Mesenteric fat pad (tissue), 1 donor: ENCODE data around the gene GRPR. TPM values are rescaled to one million over a fixed set of nuclear protein-coding genes. Genes with fewer than 3 reads are reported as not detected.

Experiments
- DNase-seq: peaks from one replicate; pipeline ENCODE4 v3.0.0-alpha.2; 2020; ENCODE audit warnings: low spot score
- long read RNA-seq: library from polyadenylated mRNA; unstranded; transcript quantifications from one replicate; pipeline ENCODE4 v2.0.0, GENCODE V29; 2020
- total RNA-seq: library from RNA; stranded (reverse); fragmentation: NEBNext Ultra II Directional; extraction: Animal tissue kit (Norgen Biotek cat#: 25700); gene quantifications from one replicate; pipeline ENCODE4 v1.2.1, GENCODE V29; 2021
- donor health status: DM: yes; HTN: yes; CAD: no.

The GRPR gene
- total RNA-seq = not detected
- long read RNA-seq = 0 reads

- DNase-seq = no peak
Measured at GRCh38 chrX:16123222-16123786, at the start of gene GRPR. TSS of gene GRPR (plus strand) at chrX:16123565. CDS start at chrX:16123954, 389 bp downstream.

GRCh38 chrX:16075087-16075486 lies 48.3 kb upstream of the GRPR start:
- no peak for DNase-seq

- no peak for DNase-seq
Measured at GRCh38 chrX:16076834-16077233, 46.5 kb upstream of the GRPR start.

- DNase-seq = no peak
Measured at GRCh38 chrX:16077811-16078210, 45.6 kb upstream of the GRPR start.

GRCh38 chrX:16081357-16081756 lies 42.0 kb upstream of the GRPR start:
- no peak for DNase-seq

GRCh38 chrX:16082470-16083085 lies 40.8 kb upstream of the GRPR start:
- DNase-seq = no peak

- DNase-seq = no peak
Measured at GRCh38 chrX:16087076-16087475, 36.3 kb upstream of the GRPR start.

GRCh38 chrX:16089086-16089485 lies 34.3 kb upstream of the GRPR start:
- DNase-seq = no peak

- DNase-seq = no peak
Measured at GRCh38 chrX:16096141-16096540, 27.2 kb upstream of the GRPR start.

GRCh38 chrX:16100673-16101072 lies 22.7 kb upstream of the GRPR start:
- no peak for DNase-seq

GRCh38 chrX:16101581-16101980 lies 21.8 kb upstream of the GRPR start:
- DNase-seq = no peak

- DNase-seq = no peak
Measured at GRCh38 chrX:16103625-16104024, 19.7 kb upstream of the GRPR start.

- no peak for DNase-seq
Measured at GRCh38 chrX:16112428-16112827, 10.9 kb upstream of the GRPR start.

- DNase-seq = no peak
Measured at GRCh38 chrX:16113978-16114565, 9.3 kb upstream of the GRPR start.

- no peak for DNase-seq
Measured at GRCh38 chrX:16114611-16115010, 8.8 kb upstream of the GRPR start.

- no peak for DNase-seq
Measured at GRCh38 chrX:16119353-16120220, 3.8 kb upstream of the GRPR start.

- no peak for DNase-seq
Measured at GRCh38 chrX:16120431-16120830, 2.9 kb upstream of the GRPR start.

- no peak for DNase-seq
Measured at GRCh38 chrX:16124201-16124600, 836 bp downstream of the GRPR start.

- no peak for DNase-seq
Measured at GRCh38 chrX:16125520-16126149, 2.3 kb downstream of the GRPR start.

GRCh38 chrX:16130707-16131106 lies 7.3 kb downstream of the GRPR start:
- no peak for DNase-seq

GRCh38 chrX:16134936-16135335 lies 11.6 kb downstream of the GRPR start:
- no peak for DNase-seq

GRCh38 chrX:16136080-16136479 lies 12.7 kb downstream of the GRPR start:
- DNase-seq = no peak
